CD4-positive, alpha-beta T cell (primary cell): ENCODE data around the gene RIBC2. TPM values are rescaled to one million over a fixed set of nuclear protein-coding genes. Genes with fewer than 3 reads are reported as not detected.

Source experiments
- ATAC-seq: fragments of 200-7000 bp; cut with Tn5 transposase; one replicate; pipeline ENCODE4 v1.10.0; 2022; ENCODE audit warnings: mild to moderate bottlenecking; ENCODE audit not compliant: poor library complexity
- CTCF ChIA-PET: fragments of 350-600 bp; sonication (Branson Sonifier 250); formaldehyde crosslinking; loops from one replicate; lab custom pipeline; 2021; ENCODE audit warnings: antibody characterized with exemption, inconsistent platforms; lab: Charles Lee
- POLR2A ChIA-PET: fragments of 350-600 bp; sonication (Branson Sonifier 250); formaldehyde crosslinking; loops from one replicate; lab custom pipeline; 2021; ENCODE audit warnings: antibody characterized with exemption, inconsistent platforms; lab: Charles Lee
- DNase-seq, 14 experiments: peaks; one replicate each; pipeline ENCODE4 v3.0.0-alpha.2; 2013 to 2020; ENCODE audit warnings: mixed read lengths in 2 of 14
- H3K27ac ChIP-seq, 2 donors: one replicate each; pipeline versions ENCODE4 v1.5.1 to v1.7.0; 2013; ENCODE audit warnings: low read length in 2 of 2, low read depth in 1 of 2, mild to moderate bottlenecking in 1 of 2
- H3K27me3 ChIP-seq, 2 experiments: 1 replicate in 1 of 2; 2 replicates in 1 of 2; pipeline versions ENCODE4 v1.6.1 to v1.7.0; 2013; ENCODE audit warnings: low read length in 2 of 2, control low read depth in 1 of 2, mild to moderate bottlenecking in 1 of 2, moderate library complexity in 1 of 2; ENCODE audit not compliant: insufficient read depth in 2 of 2, control insufficient read depth in 1 of 2
- H3K36me3 ChIP-seq: one replicate; pipeline ENCODE4 v1.6.1; 2013; ENCODE audit warnings: low read length, control low read depth; ENCODE audit not compliant: insufficient read depth
- H3K4me1 ChIP-seq: one replicate; pipeline ENCODE4 v1.6.1; 2013; ENCODE audit warnings: low read length, control low read depth; ENCODE audit not compliant: insufficient read depth
- H3K4me3 ChIP-seq: one replicate; pipeline ENCODE4 v1.5.1; 2013; ENCODE audit warnings: mild to moderate bottlenecking, low read length, moderate library complexity
- H3K9me3 ChIP-seq, 2 experiments: 1 replicate in 1 of 2; 2 replicates in 1 of 2; pipeline versions ENCODE4 v1.6.1 to v1.7.0; 2013; ENCODE audit warnings: low read length in 2 of 2, mild to moderate bottlenecking in 2 of 2, control low read depth in 1 of 2, moderate library complexity in 1 of 2; ENCODE audit not compliant: control insufficient read depth in 1 of 2, insufficient read depth in 1 of 2
- H3K27ac Mint-ChIP-seq: one replicate; pipeline ENCODE4 v1.8.0; 2020; ENCODE audit warnings: mixed read lengths
- H3K27me3 Mint-ChIP-seq: one replicate; pipeline ENCODE4 v1.8.0; 2021; ENCODE audit warnings: mixed read lengths
- H3K36me3 Mint-ChIP-seq: one replicate; pipeline ENCODE4 v1.8.0; 2021; ENCODE audit warnings: low read depth, mixed read lengths
- H3K4me1 Mint-ChIP-seq: one replicate; pipeline ENCODE4 v1.8.0; 2021; ENCODE audit warnings: low read depth, mixed read lengths
- H3K4me3 Mint-ChIP-seq: one replicate; pipeline ENCODE4 v1.8.0; 2020; ENCODE audit warnings: mild to moderate bottlenecking, mixed read lengths
- H3K9me3 Mint-ChIP-seq: one replicate; pipeline ENCODE4 v1.8.0; 2020; ENCODE audit warnings: mixed read lengths
- CTCF ChIP-seq: fragments of 200-600 bp; IDR thresholded peaks from one replicate; pipeline ENCODE4 v1.8.0; 2022; ENCODE audit warnings: antibody characterized with exemption, mild to moderate bottlenecking
- intact Hi-C, 2 experiments: fragments of 100-400 bp; cut with DNase I in 1 of 2; cut with micrococcal nuclease in 1 of 2; formaldehyde crosslinking; loops; one replicate each; pipeline versions ENCODE4 v1.15.1 to v1.9.0; 2023 to 2025; cut with DNase I, micrococcal nuclease
- total RNA-seq, 174 experiments: library from RNA in 2 of 174; stranded (reverse) in 2 of 174; gene quantifications; one replicate each; pipeline ENCODE4 v1.2.3 and lab custom pipeline; 2021 to 2026

RIBC2 gene
- total RNA-seq, 2 experiments from 2014 or later = 0.41 TPM; not detected in 1

GRCh38 chr22:45399712-45400445 lies 13.6 kb upstream of the RIBC2 start:
- Mint-ChIP-seq H3K4me1 (no peaks in the 10 kb centered on the region), H3K36me3 (no peaks in the 10 kb centered on the region), H3K4me3 (no peak overlapping the region), H3K27me3 (peaks cover 15% of the 10 kb centered on the region), H3K27ac (no peak overlapping the region), H3K9me3 (no peaks in the 10 kb centered on the region)
- CTCF ChIA-PET = interaction anchor here (0.9 kb wide), 1 partner anchor 72 kb away, joined by 3 read pairs; no protein-coding TSS in a partner anchor
- Histone ChIP-seq H3K27me3 (peaks cover 0 to 4% of the 10 kb centered on the region in 2 experiments), H3K36me3 (no peaks in the 10 kb centered on the region), H3K4me1 (no peaks in the 10 kb centered on the region), H3K27ac (no peak overlapping the region), H3K9me3 (no peaks in the 10 kb centered on the region), H3K4me3 (no peak overlapping the region)
- no peak for DNase-seq
- intact Hi-C loops = no loop called here
- TF ChIP-seq CTCF = no peak
- no peak for ATAC-seq
- POLR2A ChIA-PET = no interaction called here

GRCh38 chr22:45402466-45402985 lies 11.0 kb upstream of the RIBC2 start:
- Mint-ChIP-seq H3K27me3 (peaks cover 8% of the 10 kb centered on the region), H3K4me1 (no peaks in the 10 kb centered on the region), H3K9me3 (no peaks in the 10 kb centered on the region), H3K36me3 (no peaks in the 10 kb centered on the region), H3K27ac (no peak overlapping the region), H3K4me3 (no peak overlapping the region)
- ChIA-PET POLR2A (interaction anchor here (0.9 kb wide), 1 partner anchor 17 kb away, joined by 3 read pairs; no protein-coding TSS in a partner anchor), CTCF (no interaction called here)
- ATAC-seq (no peak), DNase-seq (no peak)
- Histone ChIP-seq H3K4me1 (no peaks in the 10 kb centered on the region), H3K27ac (no peak overlapping the region), H3K4me3 (no peak overlapping the region), H3K27me3 (peaks cover 0 to 4% of the 10 kb centered on the region in 2 experiments), H3K36me3 (no peaks in the 10 kb centered on the region), H3K9me3 (peaks cover 0 to 2% of the 10 kb centered on the region in 2 experiments)
- TF ChIP-seq CTCF = no peak
- intact Hi-C loops = no loop called here

- no peak overlapping the region for H3K4me3 Mint-ChIP-seq
- ChIA-PET POLR2A (no interaction called here), CTCF (no interaction called here)
- Histone ChIP-seq H3K36me3 (no peaks in the 10 kb centered on the region), H3K4me3 (no peak overlapping the region), H3K27me3 (no peaks in the 10 kb centered on the region), H3K27ac (no peak overlapping the region), H3K4me1 (peaks cover 4% of the 10 kb centered on the region), H3K9me3 (peaks cover 0 to 8% of the 10 kb centered on the region in 2 experiments)
- no peaks in the 10 kb centered on the region for H3K36me3 Mint-ChIP-seq
- DNase-seq (no peak), ATAC-seq (no peak)
- TF ChIP-seq CTCF = no peak
- H3K4me1 Mint-ChIP-seq = no peaks in the 10 kb centered on the region
- intact Hi-C loops = no loop called here
- peaks cover 3% of the 10 kb centered on the region for H3K9me3 Mint-ChIP-seq
- peaks cover 10% of the 10 kb centered on the region for H3K27me3 Mint-ChIP-seq
- H3K27ac Mint-ChIP-seq = no peak overlapping the region
Observed at GRCh38 chr22:45407793-45408192, 5.7 kb upstream of the RIBC2 start.
